KMS-11 (cell line): ENCODE results near the gene MGAM2.
A peak's percentile ranks its signal among the peaks of the same experiment; 100 is the strongest.

ENCODE experiments used
- H2AFZ ChIP-seq: fragments of 200-600 bp; sonication (generic); 2 replicates; pipeline ENCODE4 v1.6.1; 2016; ENCODE audit warnings: antibody characterized with exemption, mixed run types, low read depth
- H3K27ac ChIP-seq: fragments of 200-600 bp; sonication (generic); 2 replicates; pipeline ENCODE4 v1.6.1; 2016; ENCODE audit warnings: mild to moderate bottlenecking, mixed run types
- H3K27me3 ChIP-seq: fragments of 200-600 bp; sonication (generic); 2 replicates; pipeline ENCODE4 v1.6.1; 2017; ENCODE audit warnings: mild to moderate bottlenecking, low read depth, mixed run types, moderate library complexity; ENCODE audit not compliant: insufficient read depth
- H3K36me3 ChIP-seq: fragments of 200-600 bp; sonication (generic); 2 replicates; pipeline ENCODE4 v1.6.1; 2017; ENCODE audit warnings: mild to moderate bottlenecking, mixed run types; ENCODE audit not compliant: insufficient read depth
- H3K4me1 ChIP-seq: fragments of 200-600 bp; sonication (generic); 2 replicates; pipeline ENCODE4 v1.6.1; 2016; ENCODE audit warnings: mild to moderate bottlenecking, low read depth, mixed run types; ENCODE audit not compliant: poor library complexity, severe bottlenecking
- H3K4me2 ChIP-seq: fragments of 200-600 bp; sonication (generic); 2 replicates; pipeline ENCODE4 v1.7.0; 2016; ENCODE audit warnings: mild to moderate bottlenecking, mixed run types
- H3K4me3 ChIP-seq: fragments of 200-600 bp; sonication (generic); IDR thresholded peaks from 2 replicates; pipeline ENCODE4 v1.6.1; 2017; ENCODE audit warnings: low read depth, low read length, mixed read lengths; ENCODE audit not compliant: insufficient read depth
- H3K79me2 ChIP-seq: fragments of 200-600 bp; sonication (generic); 2 replicates; pipeline ENCODE4 v1.6.1; 2016; ENCODE audit warnings: low read depth, mixed run types; ENCODE audit not compliant: insufficient read depth
- H3K9ac ChIP-seq: fragments of 200-600 bp; sonication (generic); 2 replicates; pipeline ENCODE4 v1.6.1; 2016; ENCODE audit warnings: mild to moderate bottlenecking, mixed run types
- H4K20me1 ChIP-seq: fragments of 200-600 bp; sonication (generic); 2 replicates; pipeline ENCODE4 v1.6.1; 2016; ENCODE audit warnings: mild to moderate bottlenecking, mixed run types; ENCODE audit not compliant: insufficient read depth
- CTCF ChIP-seq: fragments of 200-600 bp; sonication (generic); conservative IDR thresholded peaks from 2 replicates; pipeline ENCODE4 v1.6.1; 2017; ENCODE audit warnings: low read depth, mild to moderate bottlenecking, antibody characterized with exemption, low read length, moderate library complexity, mixed read lengths

The MGAM2 gene

DNA sequence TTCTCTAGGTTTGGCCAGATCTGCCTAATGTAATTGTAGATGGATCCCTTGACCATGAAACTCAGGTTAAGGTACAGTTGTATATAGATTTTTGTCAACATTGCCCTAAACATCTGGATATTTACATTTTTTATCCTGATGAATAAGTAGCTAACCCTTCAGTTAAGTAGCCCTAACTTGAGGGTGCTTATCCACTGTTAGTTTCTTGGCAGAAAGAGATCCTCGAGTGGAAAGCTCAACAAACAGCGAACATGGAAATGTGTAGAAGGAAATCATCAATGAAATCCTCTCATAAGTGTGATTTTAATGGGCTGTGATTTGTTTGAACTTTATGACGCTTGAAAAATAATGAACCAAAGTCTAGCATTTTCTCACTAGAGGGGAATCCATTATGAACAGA lies 73.6 kb downstream of the MGAM2 start:
- no peak overlapping the region for H3K9ac ChIP-seq
- no peak overlapping the region for H2AFZ ChIP-seq
- no peak overlapping the region for H3K27ac ChIP-seq
- no peak overlapping the region for H3K4me3 ChIP-seq
- no peak overlapping the region for H3K4me2 ChIP-seq
- H3K79me2 ChIP-seq = no peaks in the 10 kb centered on the region
- H3K27me3 ChIP-seq = no peaks in the 10 kb centered on the region
- H3K36me3 ChIP-seq = no peaks in the 10 kb centered on the region
- H3K4me1 ChIP-seq = peaks cover 15% of the 10 kb centered on the region
- no peak for TF ChIP-seq CTCF
- H4K20me1 ChIP-seq = no peaks in the 10 kb centered on the region

DNA sequence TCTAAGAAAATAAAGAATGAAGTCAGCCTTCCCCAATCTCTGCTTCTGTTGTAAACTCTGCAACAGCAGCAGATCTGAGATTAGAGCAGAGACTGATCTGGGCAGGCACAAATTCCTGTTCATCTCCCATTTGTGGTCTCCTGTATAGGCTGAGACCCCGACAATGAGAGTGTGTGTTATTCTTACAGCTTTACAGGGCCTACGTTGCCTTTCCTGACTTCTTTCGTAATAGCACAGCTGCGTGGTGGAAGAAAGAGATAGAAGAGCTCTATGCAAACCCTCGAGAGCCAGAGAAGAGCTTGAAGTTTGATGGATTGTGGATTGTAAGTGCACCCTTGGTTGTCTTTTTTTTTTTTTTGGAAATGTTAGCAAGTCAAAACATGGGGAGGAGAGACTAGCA lies 74.3 kb downstream of the MGAM2 start:
- Histone ChIP-seq H4K20me1 (no peaks in the 10 kb centered on the region), H3K4me3 (no peak overlapping the region), H3K27ac (no peak overlapping the region), H3K27me3 (no peaks in the 10 kb centered on the region), H3K4me1 (peaks cover 15% of the 10 kb centered on the region), H3K36me3 (no peaks in the 10 kb centered on the region), H2AFZ (no peak overlapping the region), H3K79me2 (no peaks in the 10 kb centered on the region), H3K9ac (no peak overlapping the region), H3K4me2 (no peak overlapping the region)
- no peak for TF ChIP-seq CTCF

GRCh38 chr7:142188154-142188553 lies 76.6 kb downstream of the MGAM2 start:
- Histone ChIP-seq H3K9ac (no peak overlapping the region), H3K79me2 (no peaks in the 10 kb centered on the region), H3K27me3 (no peaks in the 10 kb centered on the region), H3K36me3 (no peaks in the 10 kb centered on the region), H4K20me1 (no peaks in the 10 kb centered on the region), H3K4me2 (no peak overlapping the region; the same call in 1 of the 2 replicates), H3K4me3 (no peak overlapping the region), H2AFZ (no peak overlapping the region), H3K27ac (no peak overlapping the region), H3K4me1 (peaks cover 15% of the 10 kb centered on the region)
- TF ChIP-seq CTCF = no peak

DNA sequence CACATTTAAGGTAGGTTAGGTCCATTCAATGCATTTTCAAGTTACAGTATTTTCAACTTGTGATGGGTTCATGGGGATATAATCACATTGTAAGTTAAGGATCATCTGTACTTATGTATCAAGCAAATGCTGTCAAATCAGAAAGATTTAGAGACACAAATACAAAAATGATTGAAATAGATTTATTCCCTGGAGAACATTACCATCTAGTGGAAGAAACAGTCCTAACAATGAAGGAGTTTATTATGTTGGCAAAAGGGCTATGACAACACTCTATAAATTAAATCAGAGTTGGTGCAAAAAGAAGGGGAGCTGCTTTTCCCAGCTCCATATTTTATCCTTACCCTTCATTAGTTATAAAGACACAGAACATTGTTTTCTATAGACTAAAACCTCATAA lies 77.3 kb downstream of the MGAM2 start:
- H3K27ac ChIP-seq = no peak overlapping the region
- no peak overlapping the region for H3K4me2 ChIP-seq
- H2AFZ ChIP-seq = no peak overlapping the region

More for the DNA sequence above, 77.3 kb downstream of the MGAM2 start:
- Histone ChIP-seq H3K4me3 (no peak overlapping the region), H3K79me2 (no peaks in the 10 kb centered on the region), H3K27me3 (no peaks in the 10 kb centered on the region), H3K36me3 (no peaks in the 10 kb centered on the region), H3K4me1 (peaks cover 15% of the 10 kb centered on the region), H3K9ac (no peak overlapping the region), H4K20me1 (no peaks in the 10 kb centered on the region)
- peak; percentile 85 for TF ChIP-seq CTCF
